Osteoblast (primary cell): Measurements from ENCODE around the gene VSIG10. TPM values are rescaled to one million over a fixed set of nuclear protein-coding genes. Genes with fewer than 3 reads are reported as not detected.

ENCODE experiments used
- DNase-seq: peaks from one replicate; pipeline ENCODE4 v3.0.0; 2011; ENCODE audit warnings: low spot score, mixed read lengths; ENCODE audit not compliant: insufficient read length; ENCODE audit errors: missing footprints
- H2AFZ ChIP-seq: 2 replicates; pipeline ENCODE4 v1.6.0; 2011; ENCODE audit warnings: mild to moderate bottlenecking, low read length
- H3K27ac ChIP-seq: 2 replicates; pipeline ENCODE4 v1.5.1; 2011; ENCODE audit warnings: mild to moderate bottlenecking, low read depth, low read length, moderate library complexity
- H3K27me3 ChIP-seq: 2 replicates; pipeline ENCODE4 v1.6.0; 2012; ENCODE audit warnings: mild to moderate bottlenecking, control low read depth, inconsistent platforms, low read length, moderate library complexity; ENCODE audit not compliant: insufficient read depth
- H3K36me3 ChIP-seq: 2 replicates; pipeline ENCODE4 v1.5.1; 2011; ENCODE audit warnings: mild to moderate bottlenecking, low read length, control low read depth, moderate library complexity; ENCODE audit not compliant: insufficient read depth
- H3K4me1 ChIP-seq: 2 replicates; pipeline ENCODE4 v1.5.1; 2011; ENCODE audit warnings: mild to moderate bottlenecking, low read length, control low read depth, moderate library complexity; ENCODE audit not compliant: insufficient read depth
- H3K4me2 ChIP-seq: 2 replicates; pipeline ENCODE4 v1.6.0; 2011; ENCODE audit warnings: mild to moderate bottlenecking, low read length; ENCODE audit not compliant: insufficient read depth
- H3K4me3 ChIP-seq: fragments of 200-600 bp; sonication (generic); 3 replicates; pipeline ENCODE4 v1.5.1; 2012; ENCODE audit warnings: mild to moderate bottlenecking, low read length, inconsistent platforms; ENCODE audit not compliant: insufficient read depth
- H3K79me2 ChIP-seq: 2 replicates; pipeline ENCODE4 v1.6.0; 2012; ENCODE audit warnings: mild to moderate bottlenecking, low read length, control low read depth, inconsistent platforms; ENCODE audit not compliant: insufficient read depth
- H3K9me3 ChIP-seq: 2 replicates; pipeline ENCODE4 v1.5.1; 2011; ENCODE audit warnings: low read depth, low read length, control low read depth
- H4K20me1 ChIP-seq: 2 replicates; pipeline ENCODE4 v1.6.0; 2012; ENCODE audit warnings: mild to moderate bottlenecking, low read length, control low read depth; ENCODE audit not compliant: insufficient read depth
- total RNA-seq: library from RNA; depleted of rRNA; stranded (reverse); fragments of >200 nt; gene quantifications from 2 replicates; pipeline ENCODE4 v1.2.3, GENCODE V29; 2012
- TF ChIP-seq, protein P1 (sequence below): IDR thresholded peaks from 2 replicates; pipeline ENCODE4 v1.5.1; 2011; ENCODE audit warnings: mild to moderate bottlenecking, low read depth, low read length, moderate library complexity; ENCODE audit errors: extremely low read depth

Gene VSIG10
- total RNA-seq, 1 donor = 30.4 TPM

DNA sequence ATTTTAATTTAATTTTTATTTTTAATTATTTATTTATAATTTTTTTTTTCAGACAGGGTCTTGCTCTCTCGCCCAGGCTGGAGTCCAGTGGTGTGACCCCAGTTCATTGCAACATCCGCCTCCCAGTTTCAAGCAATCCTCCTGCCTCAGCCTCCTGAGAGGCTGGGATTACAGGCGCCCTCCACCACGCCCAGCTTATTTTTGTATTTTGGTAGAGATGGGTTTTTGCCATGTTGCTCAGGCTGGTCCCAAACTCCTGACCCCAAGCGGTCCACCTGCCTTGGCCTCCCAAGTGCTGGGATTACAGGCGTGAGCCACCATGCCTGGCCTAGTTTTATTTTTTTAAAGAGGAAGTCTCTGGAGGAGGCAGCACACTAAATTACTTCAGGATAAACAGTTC lies 18.5 kb upstream of the VSIG10 start:
- DNase-seq = no peak
- TF ChIP-seq, protein P1, sequence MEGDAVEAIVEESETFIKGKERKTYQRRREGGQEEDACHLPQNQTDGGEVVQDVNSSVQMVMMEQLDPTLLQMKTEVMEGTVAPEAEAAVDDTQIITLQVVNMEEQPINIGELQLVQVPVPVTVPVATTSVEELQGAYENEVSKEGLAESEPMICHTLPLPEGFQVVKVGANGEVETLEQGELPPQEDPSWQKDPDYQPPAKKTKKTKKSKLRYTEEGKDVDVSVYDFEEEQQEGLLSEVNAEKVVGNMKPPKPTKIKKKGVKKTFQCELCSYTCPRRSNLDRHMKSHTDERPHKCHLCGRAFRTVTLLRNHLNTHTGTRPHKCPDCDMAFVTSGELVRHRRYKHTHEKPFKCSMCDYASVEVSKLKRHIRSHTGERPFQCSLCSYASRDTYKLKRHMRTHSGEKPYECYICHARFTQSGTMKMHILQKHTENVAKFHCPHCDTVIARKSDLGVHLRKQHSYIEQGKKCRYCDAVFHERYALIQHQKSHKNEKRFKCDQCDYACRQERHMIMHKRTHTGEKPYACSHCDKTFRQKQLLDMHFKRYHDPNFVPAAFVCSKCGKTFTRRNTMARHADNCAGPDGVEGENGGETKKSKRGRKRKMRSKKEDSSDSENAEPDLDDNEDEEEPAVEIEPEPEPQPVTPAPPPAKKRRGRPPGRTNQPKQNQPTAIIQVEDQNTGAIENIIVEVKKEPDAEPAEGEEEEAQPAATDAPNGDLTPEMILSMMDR = no peak
- Histone ChIP-seq H2AFZ (no peak overlapping the region), H3K4me1 (no peaks in the 10 kb centered on the region), H3K27ac (no peak overlapping the region), H3K4me2 (no peak overlapping the region), H3K36me3 (no peaks in the 10 kb centered on the region), H3K9me3 (no peaks in the 10 kb centered on the region), H3K4me3 (no peak overlapping the region), H3K79me2 (no peaks in the 10 kb centered on the region), H4K20me1 (no peaks in the 10 kb centered on the region), H3K27me3 (no peaks in the 10 kb centered on the region)

DNA sequence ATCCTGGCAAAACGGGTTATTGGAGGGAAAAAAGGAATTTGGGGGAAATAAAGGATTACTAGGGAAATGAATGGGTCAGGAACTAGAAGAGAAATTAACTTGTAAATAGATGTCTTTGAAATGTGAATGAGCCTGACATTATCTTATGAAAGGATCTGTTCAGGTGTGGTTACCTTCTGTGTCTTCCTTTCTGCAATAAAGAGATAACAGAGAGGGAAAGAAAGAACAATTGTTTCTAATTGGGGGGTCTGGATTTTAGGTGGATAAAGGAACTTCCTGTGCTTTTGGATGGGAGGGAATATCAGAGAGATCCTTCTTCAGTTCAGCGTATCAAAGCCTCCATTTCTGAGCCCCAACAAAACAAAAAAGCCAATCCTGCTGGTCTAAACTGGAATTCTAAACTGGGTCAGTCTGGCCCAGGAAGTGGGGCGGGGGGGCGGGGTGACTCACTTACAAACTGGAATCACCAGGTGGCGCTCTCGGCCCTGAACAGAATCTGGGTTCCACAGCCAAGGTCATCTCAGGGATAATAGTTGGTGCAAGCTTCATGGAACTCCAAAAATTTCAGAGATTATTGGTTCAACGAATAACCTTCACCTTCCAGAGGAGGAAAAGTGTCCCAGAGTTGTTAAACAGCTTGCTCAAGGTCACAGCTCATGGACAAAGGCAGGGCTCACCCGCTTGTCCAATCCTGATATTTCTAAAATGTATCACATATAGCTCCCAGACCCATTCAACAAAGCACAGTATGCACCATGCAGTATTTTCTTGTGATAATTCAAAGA lies 17.0 kb upstream of the VSIG10 start:
- H3K27me3 ChIP-seq = no peaks in the 10 kb centered on the region
- no peaks in the 10 kb centered on the region for H3K79me2 ChIP-seq
- H4K20me1 ChIP-seq = no peaks in the 10 kb centered on the region
- no peaks in the 10 kb centered on the region for H3K4me1 ChIP-seq
- peak overlapping the region; percentile 45 for H3K4me3 ChIP-seq
- H3K4me2 ChIP-seq = peak overlapping the region; percentile 45
- TF ChIP-seq, protein P1 = peak; percentile 46
- DNase-seq = peak; percentile 95
- H3K36me3 ChIP-seq = no peaks in the 10 kb centered on the region
- no peaks in the 10 kb centered on the region for H3K9me3 ChIP-seq
- H2AFZ ChIP-seq = peak overlapping the region; percentile 92
- H3K27ac ChIP-seq = peak overlapping the region; percentile 92

DNA sequence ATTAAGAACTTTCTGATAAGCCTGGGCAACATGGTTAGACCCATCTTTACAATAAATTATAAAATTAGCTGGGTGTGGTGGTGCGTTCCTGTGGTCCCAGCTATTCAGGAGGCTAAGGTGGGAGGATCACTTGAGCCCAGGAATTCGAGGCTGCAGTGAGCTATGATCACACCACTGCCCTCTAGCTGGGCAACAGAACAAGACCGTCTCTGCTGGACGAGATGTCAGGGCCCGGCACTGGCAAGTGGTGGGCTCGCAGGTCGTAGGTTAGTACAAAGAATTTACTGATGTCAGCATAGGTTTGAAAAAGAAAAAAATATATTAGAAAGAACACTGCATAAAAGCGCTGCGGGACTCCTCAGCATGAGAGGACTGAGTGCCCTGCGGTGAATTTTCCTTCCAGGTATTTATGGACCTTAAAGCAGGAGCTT lies 15.7 kb upstream of the VSIG10 start:
- no peaks in the 10 kb centered on the region for H3K27me3 ChIP-seq
- H3K9me3 ChIP-seq = no peaks in the 10 kb centered on the region
- H3K4me1 ChIP-seq = no peaks in the 10 kb centered on the region
- H3K36me3 ChIP-seq = no peaks in the 10 kb centered on the region
- no peaks in the 10 kb centered on the region for H3K79me2 ChIP-seq
- H2AFZ ChIP-seq = no peak overlapping the region
- DNase-seq = no peak
- no peak overlapping the region for H3K4me2 ChIP-seq
- TF ChIP-seq, protein P1 = no peak
- no peaks in the 10 kb centered on the region for H4K20me1 ChIP-seq
- no peak overlapping the region for H3K4me3 ChIP-seq
- no peak overlapping the region for H3K27ac ChIP-seq

DNA sequence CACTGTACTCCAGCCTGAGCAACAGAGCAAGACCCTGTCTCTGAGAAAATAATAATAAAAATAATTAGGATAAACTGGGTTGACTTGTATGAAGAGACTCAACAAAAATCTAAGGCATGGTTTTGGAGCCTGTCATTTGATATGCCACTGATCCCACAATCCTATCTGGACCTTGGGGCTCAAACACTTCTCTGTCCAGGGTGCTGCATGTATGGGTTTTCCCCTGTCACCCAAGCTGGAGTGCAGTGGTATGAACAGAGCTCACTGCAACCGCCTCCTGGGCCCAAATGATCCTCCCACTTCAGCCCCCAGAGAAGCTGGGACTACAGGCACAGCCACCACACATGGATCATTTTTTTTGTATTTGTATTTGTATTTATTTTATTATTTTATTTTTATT lies 5.3 kb upstream of the VSIG10 start:
- no peak for DNase-seq
- Histone ChIP-seq H3K9me3 (no peaks in the 10 kb centered on the region), H3K27me3 (no peaks in the 10 kb centered on the region), H3K4me3 (no peak overlapping the region), H3K36me3 (no peaks in the 10 kb centered on the region), H4K20me1 (no peaks in the 10 kb centered on the region), H3K27ac (no peak overlapping the region), H3K4me1 (no peaks in the 10 kb centered on the region), H3K79me2 (no peaks in the 10 kb centered on the region), H3K4me2 (no peak overlapping the region), H2AFZ (no peak overlapping the region)
- TF ChIP-seq, protein P1 = no peak
